ENCODE measurements around the gene HES6. TPM values are rescaled to one million over a fixed set of nuclear protein-coding genes. Genes with fewer than 3 reads are reported as not detected.

The HES6 gene
- total and polyA plus RNA-seq, 2 of the 8 experiments (the other 6 are each of a cell fraction or from before 2014, with no cell fraction given): 32.6 to 36.3 TPM

DNA sequence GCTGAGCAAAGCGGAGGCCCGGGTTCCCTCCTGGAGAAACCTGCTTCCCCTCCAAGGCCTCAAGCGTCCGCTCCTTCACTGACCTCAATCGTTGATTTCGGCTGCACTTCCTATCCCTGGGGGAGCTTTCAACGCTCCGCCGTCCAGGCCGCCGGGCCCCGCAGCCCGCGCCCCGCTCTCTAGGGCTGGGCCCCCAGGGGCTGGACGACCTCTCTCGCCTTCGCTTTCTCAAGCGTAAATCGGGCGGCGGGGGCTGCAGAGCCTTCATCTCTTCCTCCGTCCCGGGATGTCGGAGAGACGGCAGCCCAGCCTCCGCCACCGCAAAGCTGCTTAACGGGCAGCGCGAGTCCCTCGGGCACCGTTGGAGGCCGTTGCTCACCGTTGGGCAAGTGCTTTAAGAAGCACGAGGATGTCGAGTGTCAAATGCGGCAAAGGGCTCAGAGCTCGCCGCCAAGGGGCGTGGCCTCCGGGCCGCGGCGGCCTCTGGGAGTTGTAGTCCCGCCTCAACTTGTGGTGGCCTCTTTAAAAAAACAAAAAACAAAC lies 8.5 kb downstream of the HES6 start (continued):
- TF ChIP-seq, protein P1, sequence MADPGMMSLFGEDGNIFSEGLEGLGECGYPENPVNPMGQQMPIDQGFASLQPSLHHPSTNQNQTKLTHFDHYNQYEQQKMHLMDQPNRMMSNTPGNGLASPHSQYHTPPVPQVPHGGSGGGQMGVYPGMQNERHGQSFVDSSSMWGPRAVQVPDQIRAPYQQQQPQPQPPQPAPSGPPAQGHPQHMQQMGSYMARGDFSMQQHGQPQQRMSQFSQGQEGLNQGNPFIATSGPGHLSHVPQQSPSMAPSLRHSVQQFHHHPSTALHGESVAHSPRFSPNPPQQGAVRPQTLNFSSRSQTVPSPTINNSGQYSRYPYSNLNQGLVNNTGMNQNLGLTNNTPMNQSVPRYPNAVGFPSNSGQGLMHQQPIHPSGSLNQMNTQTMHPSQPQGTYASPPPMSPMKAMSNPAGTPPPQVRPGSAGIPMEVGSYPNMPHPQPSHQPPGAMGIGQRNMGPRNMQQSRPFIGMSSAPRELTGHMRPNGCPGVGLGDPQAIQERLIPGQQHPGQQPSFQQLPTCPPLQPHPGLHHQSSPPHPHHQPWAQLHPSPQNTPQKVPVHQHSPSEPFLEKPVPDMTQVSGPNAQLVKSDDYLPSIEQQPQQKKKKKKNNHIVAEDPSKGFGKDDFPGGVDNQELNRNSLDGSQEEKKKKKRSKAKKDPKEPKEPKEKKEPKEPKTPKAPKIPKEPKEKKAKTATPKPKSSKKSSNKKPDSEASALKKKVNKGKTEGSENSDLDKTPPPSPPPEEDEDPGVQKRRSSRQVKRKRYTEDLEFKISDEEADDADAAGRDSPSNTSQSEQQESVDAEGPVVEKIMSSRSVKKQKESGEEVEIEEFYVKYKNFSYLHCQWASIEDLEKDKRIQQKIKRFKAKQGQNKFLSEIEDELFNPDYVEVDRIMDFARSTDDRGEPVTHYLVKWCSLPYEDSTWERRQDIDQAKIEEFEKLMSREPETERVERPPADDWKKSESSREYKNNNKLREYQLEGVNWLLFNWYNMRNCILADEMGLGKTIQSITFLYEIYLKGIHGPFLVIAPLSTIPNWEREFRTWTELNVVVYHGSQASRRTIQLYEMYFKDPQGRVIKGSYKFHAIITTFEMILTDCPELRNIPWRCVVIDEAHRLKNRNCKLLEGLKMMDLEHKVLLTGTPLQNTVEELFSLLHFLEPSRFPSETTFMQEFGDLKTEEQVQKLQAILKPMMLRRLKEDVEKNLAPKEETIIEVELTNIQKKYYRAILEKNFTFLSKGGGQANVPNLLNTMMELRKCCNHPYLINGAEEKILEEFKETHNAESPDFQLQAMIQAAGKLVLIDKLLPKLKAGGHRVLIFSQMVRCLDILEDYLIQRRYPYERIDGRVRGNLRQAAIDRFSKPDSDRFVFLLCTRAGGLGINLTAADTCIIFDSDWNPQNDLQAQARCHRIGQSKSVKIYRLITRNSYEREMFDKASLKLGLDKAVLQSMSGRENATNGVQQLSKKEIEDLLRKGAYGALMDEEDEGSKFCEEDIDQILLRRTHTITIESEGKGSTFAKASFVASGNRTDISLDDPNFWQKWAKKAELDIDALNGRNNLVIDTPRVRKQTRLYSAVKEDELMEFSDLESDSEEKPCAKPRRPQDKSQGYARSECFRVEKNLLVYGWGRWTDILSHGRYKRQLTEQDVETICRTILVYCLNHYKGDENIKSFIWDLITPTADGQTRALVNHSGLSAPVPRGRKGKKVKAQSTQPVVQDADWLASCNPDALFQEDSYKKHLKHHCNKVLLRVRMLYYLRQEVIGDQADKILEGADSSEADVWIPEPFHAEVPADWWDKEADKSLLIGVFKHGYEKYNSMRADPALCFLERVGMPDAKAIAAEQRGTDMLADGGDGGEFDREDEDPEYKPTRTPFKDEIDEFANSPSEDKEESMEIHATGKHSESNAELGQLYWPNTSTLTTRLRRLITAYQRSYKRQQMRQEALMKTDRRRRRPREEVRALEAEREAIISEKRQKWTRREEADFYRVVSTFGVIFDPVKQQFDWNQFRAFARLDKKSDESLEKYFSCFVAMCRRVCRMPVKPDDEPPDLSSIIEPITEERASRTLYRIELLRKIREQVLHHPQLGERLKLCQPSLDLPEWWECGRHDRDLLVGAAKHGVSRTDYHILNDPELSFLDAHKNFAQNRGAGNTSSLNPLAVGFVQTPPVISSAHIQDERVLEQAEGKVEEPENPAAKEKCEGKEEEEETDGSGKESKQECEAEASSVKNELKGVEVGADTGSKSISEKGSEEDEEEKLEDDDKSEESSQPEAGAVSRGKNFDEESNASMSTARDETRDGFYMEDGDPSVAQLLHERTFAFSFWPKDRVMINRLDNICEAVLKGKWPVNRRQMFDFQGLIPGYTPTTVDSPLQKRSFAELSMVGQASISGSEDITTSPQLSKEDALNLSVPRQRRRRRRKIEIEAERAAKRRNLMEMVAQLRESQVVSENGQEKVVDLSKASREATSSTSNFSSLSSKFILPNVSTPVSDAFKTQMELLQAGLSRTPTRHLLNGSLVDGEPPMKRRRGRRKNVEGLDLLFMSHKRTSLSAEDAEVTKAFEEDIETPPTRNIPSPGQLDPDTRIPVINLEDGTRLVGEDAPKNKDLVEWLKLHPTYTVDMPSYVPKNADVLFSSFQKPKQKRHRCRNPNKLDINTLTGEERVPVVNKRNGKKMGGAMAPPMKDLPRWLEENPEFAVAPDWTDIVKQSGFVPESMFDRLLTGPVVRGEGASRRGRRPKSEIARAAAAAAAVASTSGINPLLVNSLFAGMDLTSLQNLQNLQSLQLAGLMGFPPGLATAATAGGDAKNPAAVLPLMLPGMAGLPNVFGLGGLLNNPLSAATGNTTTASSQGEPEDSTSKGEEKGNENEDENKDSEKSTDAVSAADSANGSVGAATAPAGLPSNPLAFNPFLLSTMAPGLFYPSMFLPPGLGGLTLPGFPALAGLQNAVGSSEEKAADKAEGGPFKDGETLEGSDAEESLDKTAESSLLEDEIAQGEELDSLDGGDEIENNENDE (IDR thresholded peaks at IDR 0.05; ENCODE audit: insufficient replicate concordance, low read length): no peak
- no peak for TF ChIP-seq GTF2F1 (IDR thresholded peaks at IDR 0.05; ENCODE audit: borderline replicate concordance, low read depth, low read length)
- peak; percentile 94 for TF ChIP-seq E2F6 (IDR thresholded peaks at IDR 0.05)
- TF ChIP-seq SIN3A (conservative IDR thresholded peaks at IDR 0.05 in 1 of 2, IDR thresholded peaks at IDR 0.05 in 1 of 2; ENCODE audit: low read depth in 1 of 2, low read length in 2 of 2): peak in 1 of 2 experiments; percentile 83; a peak in 1 of 4 replicates
- peak; percentile 73; the same call in 1 of the 2 replicates for TF ChIP-seq SP1 (IDR thresholded peaks at IDR 0.05; ENCODE audit: low read depth, low read length)
- 0 out of 4 replicates have a peak, but pooled peaks of 1 of the 3 experiments have one; percentile 1 for TF ChIP-seq CTCF (IDR thresholded peaks at IDR 0.05; ENCODE audit: control extremely low read depth in 1 of 3, insufficient read depth in 1 of 3, low read depth in 1 of 3, low read length in 3 of 3)
- TF ChIP-seq KDM5A (IDR thresholded peaks at IDR 0.05; ENCODE audit: low read length): no peak
